ENCODE measurements around the gene GABRG1. TPM values are rescaled to one million over a fixed set of nuclear protein-coding genes. Genes with fewer than 3 reads are reported as not detected.

GABRG1 gene
- 0.03 TPM in 1 of 2 replicates, not detected in the other for total RNA-seq (2014; rRNA removed; shearing (Covaris generic))
- polyA plus RNA-seq (2015; cell fraction: cytosol; rRNA removed), result 0.02 and 0.10 TPM in 2 replicates
- 0.05 and 0.16 TPM in 2 replicates for polyA plus RNA-seq (2015; cell fraction: nucleus; rRNA removed)

DNA sequence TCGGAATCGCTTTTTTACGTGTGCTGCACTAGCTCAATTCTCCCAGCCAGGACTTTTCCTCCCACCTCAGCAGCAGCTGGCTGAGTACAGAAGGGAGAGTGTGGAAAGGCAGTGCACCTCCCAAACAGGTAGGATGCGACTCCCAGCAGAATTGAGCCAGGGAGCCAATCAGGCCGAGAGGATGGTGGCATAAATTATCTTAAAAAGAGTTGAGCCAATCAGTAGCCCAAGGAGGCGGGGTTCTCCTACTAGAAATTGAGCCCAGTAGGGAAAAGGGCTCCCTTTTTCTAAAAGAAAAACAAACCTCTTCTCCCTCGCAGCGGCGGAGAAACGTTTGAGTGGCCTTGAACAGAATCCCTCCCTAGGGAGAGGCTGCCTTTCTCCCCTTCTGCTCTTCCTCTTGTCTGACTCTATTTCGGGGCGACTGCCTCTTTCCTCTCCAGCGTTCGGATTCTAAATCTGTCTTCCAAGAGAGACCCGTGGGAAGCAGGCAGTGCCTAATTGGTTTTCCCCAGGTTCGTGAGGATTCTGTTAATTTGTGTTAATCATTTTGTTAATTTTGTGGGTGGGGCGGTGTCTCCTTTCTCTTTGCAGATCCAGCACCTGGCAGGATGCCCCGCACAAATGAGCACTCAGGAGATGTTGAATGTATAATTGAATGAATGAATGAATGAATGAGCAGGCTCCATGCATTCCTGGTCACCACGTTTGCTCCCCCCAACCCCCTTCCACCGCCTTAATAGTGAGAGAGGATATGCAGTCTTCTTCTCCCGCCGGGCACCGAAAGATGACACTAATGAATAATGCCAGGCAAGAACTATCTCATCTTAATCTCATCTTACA lies at the start of gene GABRG1:
Gene GABRG1 (minus strand): TSS at position 142 of the 843 bp plus-strand sequence. CDS start 141 bp downstream, at position 1.
- no peak for DNase-seq (ENCODE audit: low read depth, low spot score)
- in situ Hi-C loops (cut with HindIII; ENCODE audit: low pct_unique_long_range_greater_than_20kb, low sequenced_read_pairs), result no loop called here

DNA sequence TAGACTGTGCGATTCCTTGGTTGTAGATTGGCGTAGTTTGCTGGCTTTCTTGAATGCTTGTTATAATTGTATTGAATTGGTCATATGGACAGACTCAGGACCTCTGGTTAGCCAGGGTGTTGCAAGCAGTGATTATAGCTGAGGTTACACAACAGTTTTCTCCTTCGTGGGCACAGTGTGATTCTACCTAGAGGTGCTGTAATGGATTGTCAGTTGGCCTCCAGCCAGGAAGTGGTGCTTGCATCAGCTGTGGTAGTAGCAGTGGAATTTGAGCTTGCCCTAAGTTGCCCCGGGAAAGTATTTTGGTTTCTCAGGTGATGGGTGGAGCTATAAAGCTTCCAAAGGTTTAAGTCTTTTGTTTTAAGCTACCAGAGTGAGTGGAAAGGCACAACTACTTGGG lies 23.1 kb upstream of the GABRG1 start:
- DNase-seq (ENCODE audit: low read depth, low spot score), result no peak
- in situ Hi-C loops (cut with HindIII; ENCODE audit: low pct_unique_long_range_greater_than_20kb, low sequenced_read_pairs), result no loop called here

DNA sequence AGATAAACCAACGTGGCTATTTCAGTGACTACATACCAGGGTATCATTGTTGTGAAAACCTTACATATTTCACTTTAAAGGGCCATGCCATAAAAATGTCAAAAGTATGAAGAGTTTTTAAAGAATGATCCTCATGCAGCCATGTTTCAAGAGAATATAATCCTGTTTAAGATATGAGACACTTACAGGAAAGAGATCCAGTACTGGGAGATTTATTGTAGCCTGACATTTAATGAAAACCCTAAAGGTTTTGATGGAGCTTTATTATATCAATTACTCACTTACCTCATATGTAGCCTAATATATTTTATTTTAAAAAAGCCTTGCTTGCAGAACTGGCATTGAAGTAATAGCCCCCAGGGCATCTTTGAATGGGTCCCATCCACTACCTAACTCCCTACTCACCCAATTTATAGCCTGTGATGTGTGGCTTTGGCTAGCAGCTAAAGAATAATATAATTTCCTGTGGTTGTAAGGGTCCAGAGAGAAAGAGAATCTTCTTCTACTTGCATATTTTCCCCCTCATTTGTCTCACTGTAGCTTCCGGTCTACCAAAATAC lies 7.7 kb upstream of the GABRG1 start:
- no peak for DNase-seq (ENCODE audit: low read depth, low spot score)
- in situ Hi-C loops (cut with HindIII; ENCODE audit: low pct_unique_long_range_greater_than_20kb, low sequenced_read_pairs), result no loop called here

GRCh38 chr4:46124773-46125413 lies 1.0 kb upstream of the GABRG1 start:
- DNase-seq (ENCODE audit: low read depth, low spot score), result no peak
- in situ Hi-C loops (cut with HindIII; ENCODE audit: low pct_unique_long_range_greater_than_20kb, low sequenced_read_pairs), result no loop called here

- in situ Hi-C loops (cut with HindIII; ENCODE audit: low pct_unique_long_range_greater_than_20kb, low sequenced_read_pairs), result no loop called here
- DNase-seq (ENCODE audit: low read depth, low spot score), result no peak
Observed at GRCh38 chr4:46081674-46082073, 42.2 kb downstream of the GABRG1 start.

DNA sequence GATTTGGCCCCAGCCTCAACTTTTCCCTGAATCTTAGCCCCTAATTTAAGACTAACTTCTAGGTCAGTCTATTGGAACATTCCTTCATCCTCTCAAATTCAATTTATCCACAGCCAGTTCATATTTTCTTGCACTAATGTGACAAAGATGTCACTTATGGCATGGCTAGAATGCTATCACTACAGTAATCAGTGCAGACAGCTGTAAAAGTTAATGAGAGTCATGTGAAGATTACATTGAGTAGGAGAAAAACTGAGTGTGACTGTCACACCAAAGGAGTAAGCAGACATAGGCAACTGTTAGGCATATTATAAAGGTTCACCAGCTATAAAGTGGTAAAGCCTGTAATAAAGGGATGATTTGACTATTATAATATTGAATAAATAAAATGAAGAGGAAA lies 42.6 kb downstream of the GABRG1 start:
- DNase-seq (ENCODE audit: low read depth, low spot score), result no peak
- in situ Hi-C loops (cut with HindIII; ENCODE audit: low pct_unique_long_range_greater_than_20kb, low sequenced_read_pairs), result no loop called here

GRCh38 chr4:46073778-46074177 lies 50.1 kb downstream of the GABRG1 start:
- in situ Hi-C loops (cut with HindIII; ENCODE audit: low pct_unique_long_range_greater_than_20kb, low sequenced_read_pairs), result no loop called here
- no peak for DNase-seq (ENCODE audit: low read depth, low spot score)

- in situ Hi-C loops (cut with HindIII; ENCODE audit: low pct_unique_long_range_greater_than_20kb, low sequenced_read_pairs), result no loop called here
- no peak for DNase-seq (ENCODE audit: low read depth, low spot score)
Observed at GRCh38 chr4:46051392-46051791, 72.5 kb downstream of the GABRG1 start.

DNA sequence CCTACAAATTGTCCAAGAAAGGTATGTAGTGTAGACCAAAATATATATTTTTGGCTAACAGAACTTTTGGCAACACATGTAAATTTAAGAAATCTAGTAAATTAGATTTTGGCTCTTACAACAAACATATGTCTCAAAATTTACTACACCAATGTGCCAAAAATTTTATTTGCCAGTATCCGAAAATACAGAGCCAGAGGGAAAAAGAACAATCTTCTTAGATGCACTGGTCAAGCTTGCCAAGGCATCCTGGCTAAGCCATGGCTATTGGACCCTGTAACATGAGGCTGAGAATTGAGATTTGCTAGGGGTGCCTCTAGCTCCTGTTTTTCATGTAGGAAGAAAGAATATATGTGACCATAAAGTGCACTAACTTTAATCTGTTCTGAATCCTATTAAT lies 91.8 kb downstream of the GABRG1 start:
- no peak for DNase-seq (ENCODE audit: low read depth, low spot score)
- in situ Hi-C loops (cut with HindIII; ENCODE audit: low pct_unique_long_range_greater_than_20kb, low sequenced_read_pairs), result no loop called here

GRCh38 chr4:46016306-46016705 lies 107.5 kb downstream of the GABRG1 start:
- in situ Hi-C loops (cut with HindIII; ENCODE audit: low pct_unique_long_range_greater_than_20kb, low sequenced_read_pairs), result no loop called here
- peak; percentile 1 for DNase-seq (ENCODE audit: low read depth, low spot score)

GRCh38 chr4:45992728-45993127 lies 131.1 kb downstream of the GABRG1 start:
- in situ Hi-C loops (cut with HindIII; ENCODE audit: low pct_unique_long_range_greater_than_20kb, low sequenced_read_pairs), result no loop called here
- DNase-seq (ENCODE audit: low read depth, low spot score), result no peak

DNA sequence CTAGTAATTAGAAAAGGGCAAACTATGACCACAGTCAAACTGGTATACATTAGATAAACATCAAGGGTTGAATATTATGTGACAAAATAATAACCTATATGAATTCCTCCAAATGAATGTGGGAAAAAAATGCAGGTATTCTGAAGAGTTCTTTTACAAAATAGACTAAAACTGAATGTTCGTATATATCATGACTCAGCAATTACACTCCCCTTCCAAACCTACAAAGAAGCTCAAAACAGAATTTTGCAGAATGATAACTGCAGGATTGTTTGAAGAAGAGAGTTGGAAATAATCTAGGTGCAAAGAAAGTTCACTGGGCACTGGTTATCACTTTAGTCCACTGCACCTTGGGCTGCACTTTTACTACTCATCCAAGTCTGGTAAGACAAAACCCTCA lies 134.1 kb downstream of the GABRG1 start:
- in situ Hi-C loops (cut with HindIII; ENCODE audit: low pct_unique_long_range_greater_than_20kb, low sequenced_read_pairs), result no loop called here
- no peak for DNase-seq (ENCODE audit: low read depth, low spot score)

GRCh38 chr4:45987858-45988257 lies 136.0 kb downstream of the GABRG1 start:
- DNase-seq (ENCODE audit: low read depth, low spot score), result no peak
- in situ Hi-C loops (cut with HindIII; ENCODE audit: low pct_unique_long_range_greater_than_20kb, low sequenced_read_pairs), result no loop called here

All from SK-MEL-5 (cell line).